AG08396 (cell line): Measurements from ENCODE around the gene VSTM1.
"Not testable (repeated sequence)": the region's sequence is repeated elsewhere in the genome, so short reads cannot be mapped to it uniquely, and the experiment has no call there.

Source experiments
- DNase-seq: peaks from one replicate; pipeline ENCODE4 v3.0.0; 2012; ENCODE audit warnings: low spot score, mixed read lengths

Gene VSTM1

GRCh38 chr19:54063350-54064116 is at the start of gene VSTM1:
Gene VSTM1 (minus strand): TSS chr19:54063897. CDS start chr19:54063777, 120 bp downstream.
- no peak for DNase-seq

GRCh38 chr19:54109651-54110050 is 46.0 kb upstream of the VSTM1 start:
- DNase-seq, result no peak

- DNase-seq, result no peak
These were observed 44.8 kb upstream of the VSTM1 start for GRCh38 chr19:54108496-54108895.

GRCh38 chr19:54107876-54108490 is 44.3 kb upstream of the VSTM1 start:
- DNase-seq, result no peak

- DNase-seq, result no peak
These were observed 43.0 kb upstream of the VSTM1 start for GRCh38 chr19:54106716-54107115.

- DNase-seq, result no peak
These were observed 42.1 kb upstream of the VSTM1 start for GRCh38 chr19:54105796-54106195.

GRCh38 chr19:54104998-54105715 is 41.5 kb upstream of the VSTM1 start:
- DNase-seq, result no peak

GRCh38 chr19:54102421-54103169 is 38.9 kb upstream of the VSTM1 start, which contains the start of gene NDUFA3:
Gene NDUFA3 (plus strand): TSS chr19:54102855. CDS start chr19:54102879, 24 bp downstream.
- DNase-seq, result peak; percentile 100

- no peak for DNase-seq
These were observed 36.9 kb upstream of the VSTM1 start, which contains the start of gene OSCAR for GRCh38 chr19:54100561-54100960. Gene OSCAR (minus strand): TSS chr19:54100803. CDS start chr19:54100792, 11 bp downstream.

GRCh38 chr19:54099903-54100255 is 36.2 kb upstream of the VSTM1 start:
- not testable (repeated sequence) for DNase-seq

GRCh38 chr19:54099190-54099902 is 35.6 kb upstream of the VSTM1 start:
- no peak for DNase-seq

- no peak for DNase-seq
These were observed 33.0 kb upstream of the VSTM1 start for GRCh38 chr19:54096617-54097106.

- DNase-seq, result peak; percentile 78
These were observed 32.3 kb upstream of the VSTM1 start for GRCh38 chr19:54095859-54096616.

- no peak for DNase-seq
These were observed 31.6 kb upstream of the VSTM1 start for GRCh38 chr19:54095136-54095858.

- no peak for DNase-seq
These were observed 30.8 kb upstream of the VSTM1 start for GRCh38 chr19:54094426-54095000.

- DNase-seq, result no peak
These were observed 20.7 kb upstream of the VSTM1 start for GRCh38 chr19:54084410-54084809.

GRCh38 chr19:54081032-54081431 is 17.3 kb upstream of the VSTM1 start, which contains the start of gene TARM1:
Gene TARM1 (minus strand): TSS chr19:54081365. CDS start chr19:54081340, 25 bp downstream.
- no peak for DNase-seq

- DNase-seq, result no peak
These were observed 13.6 kb upstream of the VSTM1 start for GRCh38 chr19:54077334-54077733.

- no peak for DNase-seq
These were observed 11.2 kb upstream of the VSTM1 start for GRCh38 chr19:54074851-54075250.
